ENCODE data around the gene GRM3.
A peak's percentile ranks its signal among the peaks of the same experiment; 100 is the strongest.

GRM3 gene

GRCh38 chr7:86749741-86750665 lies 106.3 kb downstream of the GRM3 start:
- H3K9me3 ChIP-seq (ENCODE audit: insufficient read depth, low read length): no peaks in the 10 kb centered on the region
- no peak for DNase-seq (ENCODE audit: low read depth, low spot score)
- H3K27me3 ChIP-seq (ENCODE audit: insufficient read depth, insufficient read length): no peaks in the 10 kb centered on the region
- TF ChIP-seq SUZ12 (IDR thresholded peaks at IDR 0.05; ENCODE audit: extremely low read depth, insufficient read depth, insufficient read length) (no peak), YY1 (IDR thresholded peaks at IDR 0.05; ENCODE audit: insufficient read depth, insufficient read length) (no peak), ZNF274 (IDR thresholded peaks at IDR 0.05; ENCODE audit: low read depth, low read length) (no peak)
- H3K4me1 ChIP-seq (ENCODE audit: insufficient read depth, insufficient read length): no peaks in the 10 kb centered on the region
- H3K4me3 ChIP-seq (ENCODE audit: insufficient read length, low read depth): no peak overlapping the region
- no peaks in the 10 kb centered on the region for H3K36me3 ChIP-seq (ENCODE audit: insufficient read depth, insufficient read length, low read length)
- H3K9ac ChIP-seq (ENCODE audit: insufficient read length, low read depth): no peak overlapping the region

DNA sequence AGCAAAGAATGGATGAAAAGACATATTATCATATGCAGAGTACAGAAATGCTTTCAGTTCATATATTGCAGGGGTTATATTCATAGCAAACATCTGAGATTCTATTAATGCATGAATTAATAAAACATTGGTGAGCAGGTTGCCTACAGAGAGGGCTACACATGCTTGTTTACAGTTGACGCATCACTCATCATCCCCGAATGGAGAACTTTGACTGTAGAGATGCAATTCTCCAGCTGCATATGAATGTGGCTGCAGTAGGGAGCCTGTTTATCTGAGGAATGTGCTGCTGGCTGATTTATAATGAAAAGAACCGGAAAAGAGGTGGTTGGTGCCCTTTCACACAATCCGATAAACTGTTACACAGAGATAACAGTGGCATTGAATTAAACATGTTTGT lies 116.5 kb downstream of the GRM3 start:
- no peak for TF ChIP-seq YY1 (IDR thresholded peaks at IDR 0.05; ENCODE audit: insufficient read depth, insufficient read length)
- no peak for TF ChIP-seq SUZ12 (IDR thresholded peaks at IDR 0.05; ENCODE audit: extremely low read depth, insufficient read depth, insufficient read length)
- no peak for TF ChIP-seq ZNF274 (IDR thresholded peaks at IDR 0.05; ENCODE audit: low read depth, low read length)
- Histone ChIP-seq H3K36me3 (ENCODE audit: insufficient read depth, insufficient read length, low read length) (no peaks in the 10 kb centered on the region), H3K9me3 (ENCODE audit: insufficient read depth, low read length) (no peaks in the 10 kb centered on the region), H3K4me1 (ENCODE audit: insufficient read depth, insufficient read length) (no peaks in the 10 kb centered on the region), H3K9ac (ENCODE audit: insufficient read length, low read depth) (no peak overlapping the region), H3K27me3 (ENCODE audit: insufficient read depth, insufficient read length) (no peaks in the 10 kb centered on the region), H3K4me3 (ENCODE audit: insufficient read length, low read depth) (no peak overlapping the region)
- peak; percentile 57 for DNase-seq (ENCODE audit: low read depth, low spot score)

GRCh38 chr7:86762129-86762528 lies 118.4 kb downstream of the GRM3 start:
- Histone ChIP-seq H3K9me3 (ENCODE audit: insufficient read depth, low read length) (no peaks in the 10 kb centered on the region), H3K9ac (ENCODE audit: insufficient read length, low read depth) (no peak overlapping the region), H3K4me3 (ENCODE audit: insufficient read length, low read depth) (no peak overlapping the region), H3K27me3 (ENCODE audit: insufficient read depth, insufficient read length) (no peaks in the 10 kb centered on the region), H3K36me3 (ENCODE audit: insufficient read depth, insufficient read length, low read length) (no peaks in the 10 kb centered on the region), H3K4me1 (ENCODE audit: insufficient read depth, insufficient read length) (no peaks in the 10 kb centered on the region)
- DNase-seq (ENCODE audit: low read depth, low spot score): peak; percentile 16
- TF ChIP-seq ZNF274 (IDR thresholded peaks at IDR 0.05; ENCODE audit: low read depth, low read length): no peak
- no peak for TF ChIP-seq YY1 (IDR thresholded peaks at IDR 0.05; ENCODE audit: insufficient read depth, insufficient read length)
- no peak for TF ChIP-seq SUZ12 (IDR thresholded peaks at IDR 0.05; ENCODE audit: extremely low read depth, insufficient read depth, insufficient read length)

DNA sequence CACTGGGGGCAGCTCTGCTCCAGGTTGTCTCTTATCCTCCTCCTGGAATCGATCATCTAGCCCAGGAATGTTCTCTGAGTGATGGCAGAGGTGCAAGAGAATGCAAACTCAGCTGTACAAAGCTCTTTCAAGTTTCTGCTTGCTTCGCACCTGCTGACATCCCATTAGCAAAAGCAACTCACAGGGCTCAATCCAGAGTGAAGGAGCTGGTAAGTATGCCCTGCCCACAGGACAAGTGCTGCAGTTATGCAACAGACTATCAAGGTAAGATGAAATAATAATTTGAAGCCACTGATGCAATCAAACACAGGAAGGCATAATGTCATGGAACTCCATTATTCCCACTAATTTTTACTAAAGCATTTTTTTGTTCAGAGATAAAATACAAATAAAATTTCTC lies 122.2 kb downstream of the GRM3 start:
- H3K4me3 ChIP-seq (ENCODE audit: insufficient read length, low read depth): no peak overlapping the region
- no peak for DNase-seq (ENCODE audit: low read depth, low spot score)
- no peaks in the 10 kb centered on the region for H3K4me1 ChIP-seq (ENCODE audit: insufficient read depth, insufficient read length)
- no peaks in the 10 kb centered on the region for H3K27me3 ChIP-seq (ENCODE audit: insufficient read depth, insufficient read length)
- H3K9ac ChIP-seq (ENCODE audit: insufficient read length, low read depth): no peak overlapping the region
- no peaks in the 10 kb centered on the region for H3K36me3 ChIP-seq (ENCODE audit: insufficient read depth, insufficient read length, low read length)
- TF ChIP-seq ZNF274 (IDR thresholded peaks at IDR 0.05; ENCODE audit: low read depth, low read length) (no peak), YY1 (IDR thresholded peaks at IDR 0.05; ENCODE audit: insufficient read depth, insufficient read length) (no peak), SUZ12 (IDR thresholded peaks at IDR 0.05; ENCODE audit: extremely low read depth, insufficient read depth, insufficient read length) (no peak)
- H3K9me3 ChIP-seq (ENCODE audit: insufficient read depth, low read length): no peaks in the 10 kb centered on the region

DNA sequence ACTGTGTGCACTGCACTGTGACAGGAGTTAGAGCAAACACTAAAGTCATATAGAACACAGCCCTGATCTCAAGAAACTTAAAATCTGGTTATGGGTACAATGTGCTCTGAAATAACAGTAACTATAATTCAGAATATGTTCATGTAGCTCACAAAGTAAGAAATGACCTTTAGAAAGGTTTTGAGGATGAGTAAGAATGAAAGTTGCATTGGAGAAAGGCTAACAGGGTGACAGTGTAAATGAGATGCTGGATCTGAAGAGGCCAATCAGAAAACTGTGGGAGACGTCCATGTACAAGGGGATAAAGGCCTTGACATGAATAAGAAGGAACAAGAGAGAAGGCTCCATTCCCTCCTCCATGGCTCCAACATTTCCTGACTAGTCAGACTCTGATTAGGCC lies 124.7 kb downstream of the GRM3 start:
- H3K4me1 ChIP-seq (ENCODE audit: insufficient read depth, insufficient read length): no peaks in the 10 kb centered on the region
- H3K9ac ChIP-seq (ENCODE audit: insufficient read length, low read depth): no peak overlapping the region
- DNase-seq (ENCODE audit: low read depth, low spot score): no peak
- no peaks in the 10 kb centered on the region for H3K36me3 ChIP-seq (ENCODE audit: insufficient read depth, insufficient read length, low read length)
- H3K9me3 ChIP-seq (ENCODE audit: insufficient read depth, low read length): no peaks in the 10 kb centered on the region
- H3K27me3 ChIP-seq (ENCODE audit: insufficient read depth, insufficient read length): no peaks in the 10 kb centered on the region
- TF ChIP-seq SUZ12 (IDR thresholded peaks at IDR 0.05; ENCODE audit: extremely low read depth, insufficient read depth, insufficient read length) (no peak), YY1 (IDR thresholded peaks at IDR 0.05; ENCODE audit: insufficient read depth, insufficient read length) (no peak), ZNF274 (IDR thresholded peaks at IDR 0.05; ENCODE audit: low read depth, low read length) (no peak)
- H3K4me3 ChIP-seq (ENCODE audit: insufficient read length, low read depth): no peak overlapping the region

DNA sequence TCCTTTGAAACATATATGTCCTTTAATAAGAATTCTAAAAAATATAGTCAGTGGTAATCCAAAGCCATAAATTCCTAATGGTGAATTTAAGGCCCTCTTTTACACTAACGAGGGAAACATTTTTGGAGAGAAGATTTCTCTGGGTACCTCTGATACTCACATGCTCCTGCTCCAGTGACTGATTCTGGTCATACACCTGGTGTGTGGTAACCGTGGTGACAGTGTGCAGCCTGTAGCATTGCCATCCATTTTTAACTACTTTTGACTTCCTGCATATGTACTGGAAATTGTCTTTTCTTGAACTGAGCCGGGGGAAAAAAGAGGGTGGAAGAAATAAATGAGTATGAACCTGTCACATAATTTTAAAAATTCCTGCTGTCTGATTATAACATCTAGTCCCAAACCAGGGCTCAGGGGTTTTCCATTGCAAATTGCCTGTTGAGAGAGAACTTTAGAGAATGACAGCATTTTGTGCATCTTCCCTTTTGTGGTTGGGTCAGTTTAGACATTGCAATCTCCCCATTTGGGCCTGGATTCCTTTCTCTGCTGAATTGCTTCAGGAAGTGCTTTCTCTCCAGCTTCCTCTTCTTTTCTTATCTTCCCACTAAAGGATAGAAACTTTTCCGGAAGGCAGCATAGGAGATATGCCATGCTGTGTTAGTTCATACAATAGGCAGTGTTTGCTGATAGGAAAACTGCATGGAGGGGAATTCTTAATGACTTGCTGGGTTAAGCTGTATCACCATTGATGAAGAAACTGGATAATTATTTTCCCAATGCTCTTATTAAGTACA lies 125.5 kb downstream of the GRM3 start:
- DNase-seq (ENCODE audit: low read depth, low spot score): no peak
- Histone ChIP-seq H3K9ac (ENCODE audit: insufficient read length, low read depth) (no peak overlapping the region), H3K4me3 (ENCODE audit: insufficient read length, low read depth) (no peak overlapping the region), H3K9me3 (ENCODE audit: insufficient read depth, low read length) (no peaks in the 10 kb centered on the region), H3K4me1 (ENCODE audit: insufficient read depth, insufficient read length) (no peaks in the 10 kb centered on the region), H3K27me3 (ENCODE audit: insufficient read depth, insufficient read length) (no peaks in the 10 kb centered on the region), H3K36me3 (ENCODE audit: insufficient read depth, insufficient read length, low read length) (no peaks in the 10 kb centered on the region)
- no peak for TF ChIP-seq SUZ12 (IDR thresholded peaks at IDR 0.05; ENCODE audit: extremely low read depth, insufficient read depth, insufficient read length)
- TF ChIP-seq YY1 (IDR thresholded peaks at IDR 0.05; ENCODE audit: insufficient read depth, insufficient read length): no peak
- no peak for TF ChIP-seq ZNF274 (IDR thresholded peaks at IDR 0.05; ENCODE audit: low read depth, low read length)

DNA sequence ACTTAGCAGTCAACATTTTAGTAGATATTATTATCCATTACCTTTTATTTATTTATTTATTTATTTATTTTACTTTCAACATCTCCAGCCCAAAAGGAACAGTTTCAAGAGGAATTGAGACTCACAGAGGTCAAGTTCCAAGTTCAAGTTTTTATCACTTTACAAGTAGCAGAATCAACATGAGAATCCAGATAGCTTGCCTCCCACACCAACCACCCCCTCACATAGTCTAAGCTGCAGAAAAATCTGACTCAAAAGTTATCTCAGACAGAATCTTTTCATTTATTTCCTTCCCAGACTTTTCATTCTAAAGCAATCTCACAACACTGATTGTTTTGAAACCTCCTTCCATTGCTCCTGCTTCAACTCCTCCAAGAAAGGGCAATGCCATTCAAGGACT lies 129.6 kb downstream of the GRM3 start:
- H3K9me3 ChIP-seq (ENCODE audit: insufficient read depth, low read length): no peaks in the 10 kb centered on the region
- no peak for DNase-seq (ENCODE audit: low read depth, low spot score)
- TF ChIP-seq SUZ12 (IDR thresholded peaks at IDR 0.05; ENCODE audit: extremely low read depth, insufficient read depth, insufficient read length) (no peak), YY1 (IDR thresholded peaks at IDR 0.05; ENCODE audit: insufficient read depth, insufficient read length) (no peak), ZNF274 (IDR thresholded peaks at IDR 0.05; ENCODE audit: low read depth, low read length) (no peak)
- no peaks in the 10 kb centered on the region for H3K27me3 ChIP-seq (ENCODE audit: insufficient read depth, insufficient read length)
- no peaks in the 10 kb centered on the region for H3K36me3 ChIP-seq (ENCODE audit: insufficient read depth, insufficient read length, low read length)
- no peak overlapping the region for H3K4me3 ChIP-seq (ENCODE audit: insufficient read length, low read depth)
- H3K9ac ChIP-seq (ENCODE audit: insufficient read length, low read depth): no peak overlapping the region
- no peaks in the 10 kb centered on the region for H3K4me1 ChIP-seq (ENCODE audit: insufficient read depth, insufficient read length)

Measured in NT2/D1 (cell line).